ENCODE results near the gene SLC39A2. TPM values are rescaled to one million over a fixed set of nuclear protein-coding genes. Genes with fewer than 3 reads are reported as not detected.
"Not testable (repeated sequence)": the region's sequence is repeated elsewhere in the genome, so short reads cannot be mapped to it uniquely, and the experiment has no call there.

Gene SLC39A2
- polyA plus RNA-seq (2013, experiment 1 of 2) = 0.03 TPM
- 0.04 TPM for polyA plus RNA-seq (2013, experiment 2 of 2)

DNA sequence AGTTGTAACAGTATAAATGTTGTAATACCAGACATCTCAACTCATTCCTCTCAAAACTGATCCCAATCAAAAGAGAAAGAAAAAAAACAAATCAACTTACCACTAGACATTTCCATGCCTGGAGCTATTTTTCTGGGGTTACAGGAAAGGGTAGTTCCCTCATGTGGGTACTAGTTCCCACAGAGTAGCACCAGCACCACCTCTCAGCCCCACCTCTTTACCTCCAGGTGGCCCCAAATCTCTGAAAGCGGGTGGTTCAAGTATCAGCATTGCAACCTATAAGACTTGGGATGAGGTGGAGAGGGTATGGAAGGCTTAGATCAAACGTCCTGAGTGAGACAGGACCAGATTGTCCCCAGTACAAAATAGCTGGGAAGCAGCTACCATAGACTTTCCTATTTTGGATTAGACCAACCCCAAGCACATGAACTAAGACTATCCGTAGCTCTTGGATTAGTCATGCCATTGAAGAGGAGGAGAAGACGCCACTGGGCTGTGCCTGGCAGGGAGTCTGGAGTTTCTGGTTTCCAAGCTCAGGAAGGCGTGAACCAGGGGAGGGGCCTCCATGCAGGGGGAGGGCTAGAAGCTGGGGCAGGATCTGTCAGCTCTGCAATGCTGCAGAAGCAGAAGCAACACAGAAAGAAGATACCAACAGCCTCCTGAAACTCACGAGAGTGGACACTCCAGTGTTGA, at the start of gene SLC39A2:
SLC39A2 (plus strand) TSS at position 620 of the 693 bp plus-strand sequence. CDS start 154 bp downstream, outside the sequence.
- no peak within 1 kb of the TSS for H3K56ac ChIP-seq (ENCODE audit: low read length)
- no peak within 1 kb of the TSS for H2BK15ac ChIP-seq (replicated peaks; ENCODE audit: low read depth)
- H3K9ac ChIP-seq (ENCODE audit: low read length) = peak within 1 kb of the TSS; percentile 32
- no peaks in the 10 kb centered on the region for H3K79me1 ChIP-seq (ENCODE audit: low read length)
- no peak within 1 kb of the TSS for H3K23ac ChIP-seq (ENCODE audit: low read length)
- no CpG with 5 or more reads among the region's 6 CpGs for WGBS (ENCODE audit: extremely low coverage, insufficient coverage, low lambda C conversion rate)
- H3K27ac ChIP-seq (ENCODE audit: low read depth, low read length) = no peak within 1 kb of the TSS
- no peak within 1 kb of the TSS for H3K4me3 ChIP-seq (ENCODE audit: low read length)
- H2BK120ac ChIP-seq (ENCODE audit: low read depth, low read length) = no peak within 1 kb of the TSS
- H4K8ac ChIP-seq (ENCODE audit: low read depth, low read length) = no peak within 1 kb of the TSS
- H2AK5ac ChIP-seq (ENCODE audit: low read length) = no peak within 1 kb of the TSS
- H3K4me1 ChIP-seq (ENCODE audit: control insufficient read depth, low read depth, low read length) = peaks cover 8% of the 10 kb centered on the region
- no peak within 1 kb of the TSS for H4K5ac ChIP-seq (ENCODE audit: low read length)
- no peak within 1 kb of the TSS for H3K4me2 ChIP-seq (ENCODE audit: low read length)
- no peaks in the 10 kb centered on the region for H3K79me2 ChIP-seq (ENCODE audit: control insufficient read depth, insufficient read depth, low read length)
- no peak within 1 kb of the TSS for H2BK5ac ChIP-seq (ENCODE audit: low read length)
- H3K36me3 ChIP-seq (ENCODE audit: control insufficient read depth, insufficient read depth, low read length) = peaks cover 8% of the 10 kb centered on the region
- no peak within 1 kb of the TSS for H3K18ac ChIP-seq (ENCODE audit: low read length)
- peak; percentile 90 for DNase-seq
- H3K4ac ChIP-seq (ENCODE audit: low read depth, low read length) = no peak within 1 kb of the TSS
- no peaks in the 10 kb centered on the region for H3K27me3 ChIP-seq (ENCODE audit: insufficient read depth, low read length, poor library complexity)

- H3K4me2 ChIP-seq (ENCODE audit: low read length); H2BK5ac ChIP-seq (ENCODE audit: low read length); DNase-seq; H2BK120ac ChIP-seq (ENCODE audit: low read depth, low read length); H3K4ac ChIP-seq (ENCODE audit: low read depth, low read length); H3K27me3 ChIP-seq (ENCODE audit: insufficient read depth, low read length, poor library complexity); H3K4me3 ChIP-seq (ENCODE audit: low read length); H3K23ac ChIP-seq (ENCODE audit: low read length); H3K9ac ChIP-seq (ENCODE audit: low read length); H3K18ac ChIP-seq (ENCODE audit: low read length); H2BK15ac ChIP-seq (replicated peaks; ENCODE audit: low read depth); H3K4me1 ChIP-seq (ENCODE audit: control insufficient read depth, low read depth, low read length); H3K36me3 ChIP-seq (ENCODE audit: control insufficient read depth, insufficient read depth, low read length); H2AK5ac ChIP-seq (ENCODE audit: low read length); H3K79me1 ChIP-seq (ENCODE audit: low read length); H4K8ac ChIP-seq (ENCODE audit: low read depth, low read length); H4K5ac ChIP-seq (ENCODE audit: low read length); H3K56ac ChIP-seq (ENCODE audit: low read length); H3K79me2 ChIP-seq (ENCODE audit: control insufficient read depth, insufficient read depth, low read length); H3K27ac ChIP-seq (ENCODE audit: low read depth, low read length): not testable (repeated sequence)
- no CpG with 5 or more reads among the region's 4 CpGs for WGBS (ENCODE audit: extremely low coverage, insufficient coverage, low lambda C conversion rate)
Observed at GRCh38 chr14:20954736-20955537, 44.2 kb upstream of the SLC39A2 start, which contains the start of gene RNASE2. Gene RNASE2, plus strand, starts transcription at chr14:20955487. Its CDS starts 285 bp downstream, at chr14:20955772.

GRCh38 chr14:20955538-20955873, 43.6 kb upstream of the SLC39A2 start:
- not testable (repeated sequence) for H4K8ac ChIP-seq (ENCODE audit: low read depth, low read length); H3K27me3 ChIP-seq (ENCODE audit: insufficient read depth, low read length, poor library complexity); H2BK120ac ChIP-seq (ENCODE audit: low read depth, low read length); H3K4ac ChIP-seq (ENCODE audit: low read depth, low read length); H3K27ac ChIP-seq (ENCODE audit: low read depth, low read length); H3K9ac ChIP-seq (ENCODE audit: low read length); H3K79me1 ChIP-seq (ENCODE audit: low read length); H3K36me3 ChIP-seq (ENCODE audit: control insufficient read depth, insufficient read depth, low read length); H2BK15ac ChIP-seq (replicated peaks; ENCODE audit: low read depth); H4K5ac ChIP-seq (ENCODE audit: low read length); H2BK5ac ChIP-seq (ENCODE audit: low read length); H3K18ac ChIP-seq (ENCODE audit: low read length); H3K4me1 ChIP-seq (ENCODE audit: control insufficient read depth, low read depth, low read length); H3K4me3 ChIP-seq (ENCODE audit: low read length); H3K56ac ChIP-seq (ENCODE audit: low read length); H3K23ac ChIP-seq (ENCODE audit: low read length); DNase-seq; H3K79me2 ChIP-seq (ENCODE audit: control insufficient read depth, insufficient read depth, low read length); H3K4me2 ChIP-seq (ENCODE audit: low read length); H2AK5ac ChIP-seq (ENCODE audit: low read length)
- WGBS (ENCODE audit: extremely low coverage, insufficient coverage, low lambda C conversion rate) = no CpG with 5 or more reads among the region's 5 CpGs

- Histone ChIP-seq H3K27ac (ENCODE audit: low read depth, low read length) (no peak overlapping the region), H3K18ac (ENCODE audit: low read length) (no peak overlapping the region), H3K27me3 (ENCODE audit: insufficient read depth, low read length, poor library complexity) (no peaks in the 10 kb centered on the region), H3K4ac (ENCODE audit: low read depth, low read length) (no peak overlapping the region), H3K4me3 (ENCODE audit: low read length) (no peak overlapping the region), H3K9ac (ENCODE audit: low read length) (no peak overlapping the region), H4K8ac (ENCODE audit: low read depth, low read length) (no peak overlapping the region), H3K36me3 (ENCODE audit: control insufficient read depth, insufficient read depth, low read length) (no peaks in the 10 kb centered on the region), H3K4me1 (ENCODE audit: control insufficient read depth, low read depth, low read length) (no peaks in the 10 kb centered on the region), H2AK5ac (ENCODE audit: low read length) (no peak overlapping the region), H2BK5ac (ENCODE audit: low read length) (no peak overlapping the region), H3K4me2 (ENCODE audit: low read length) (no peak overlapping the region), H2BK120ac (ENCODE audit: low read depth, low read length) (no peak overlapping the region), H4K5ac (ENCODE audit: low read length) (no peak overlapping the region), H3K56ac (ENCODE audit: low read length) (no peak overlapping the region), H3K23ac (ENCODE audit: low read length) (no peak overlapping the region), H3K79me1 (ENCODE audit: low read length) (no peaks in the 10 kb centered on the region), H3K79me2 (ENCODE audit: control insufficient read depth, insufficient read depth, low read length) (no peaks in the 10 kb centered on the region), H2BK15ac (replicated peaks; ENCODE audit: low read depth) (no peak overlapping the region)
- no peak for DNase-seq
- WGBS (ENCODE audit: extremely low coverage, insufficient coverage, low lambda C conversion rate) = no CpG with 5 or more reads among the region's 11 CpGs
Observed at GRCh38 chr14:20956376-20956976, 42.6 kb upstream of the SLC39A2 start.

DNA sequence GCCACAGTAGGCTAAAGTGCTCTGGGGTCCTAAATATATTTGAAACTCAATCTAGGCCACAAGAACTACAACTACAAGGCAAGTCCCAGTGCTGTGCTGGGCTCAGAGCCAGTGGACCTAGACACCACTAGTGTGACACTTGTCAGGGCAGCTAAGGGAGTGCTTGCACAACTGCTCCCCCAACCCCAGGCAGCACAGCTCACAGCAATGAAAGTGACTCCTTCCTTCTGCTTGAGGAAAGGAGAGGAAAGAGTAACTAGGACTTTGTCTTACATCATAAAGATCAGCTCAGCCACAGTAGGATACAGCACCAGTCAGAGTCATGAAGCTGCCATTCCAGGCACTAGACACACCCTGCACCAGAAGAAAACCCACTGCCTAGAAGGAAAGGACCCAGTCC, 40.1 kb upstream of the SLC39A2 start:
- H3K27ac ChIP-seq (ENCODE audit: low read depth, low read length); H3K4me2 ChIP-seq (ENCODE audit: low read length); H3K79me1 ChIP-seq (ENCODE audit: low read length); H3K23ac ChIP-seq (ENCODE audit: low read length); H2BK120ac ChIP-seq (ENCODE audit: low read depth, low read length); H2BK15ac ChIP-seq (replicated peaks; ENCODE audit: low read depth); H3K18ac ChIP-seq (ENCODE audit: low read length); H3K27me3 ChIP-seq (ENCODE audit: insufficient read depth, low read length, poor library complexity); H3K4me1 ChIP-seq (ENCODE audit: control insufficient read depth, low read depth, low read length); H2AK5ac ChIP-seq (ENCODE audit: low read length); H4K5ac ChIP-seq (ENCODE audit: low read length); H3K56ac ChIP-seq (ENCODE audit: low read length); H3K36me3 ChIP-seq (ENCODE audit: control insufficient read depth, insufficient read depth, low read length); H3K4me3 ChIP-seq (ENCODE audit: low read length); H3K9ac ChIP-seq (ENCODE audit: low read length); H4K8ac ChIP-seq (ENCODE audit: low read depth, low read length); H2BK5ac ChIP-seq (ENCODE audit: low read length); DNase-seq; H3K79me2 ChIP-seq (ENCODE audit: control insufficient read depth, insufficient read depth, low read length); H3K4ac ChIP-seq (ENCODE audit: low read depth, low read length): not testable (repeated sequence)
